CD4-positive, alpha-beta T cell treated with Interleukin-21 for 1 hour (primary cell): ENCODE data around the gene COQ8A.
"Not testable (repeated sequence)": the region's sequence is repeated elsewhere in the genome, so short reads cannot be mapped to it uniquely, and the experiment has no call there.

ENCODE experiments used
- DNase-seq: peaks from one replicate; pipeline ENCODE4 v3.0.0-alpha.2; 2020

Gene COQ8A

DNA sequence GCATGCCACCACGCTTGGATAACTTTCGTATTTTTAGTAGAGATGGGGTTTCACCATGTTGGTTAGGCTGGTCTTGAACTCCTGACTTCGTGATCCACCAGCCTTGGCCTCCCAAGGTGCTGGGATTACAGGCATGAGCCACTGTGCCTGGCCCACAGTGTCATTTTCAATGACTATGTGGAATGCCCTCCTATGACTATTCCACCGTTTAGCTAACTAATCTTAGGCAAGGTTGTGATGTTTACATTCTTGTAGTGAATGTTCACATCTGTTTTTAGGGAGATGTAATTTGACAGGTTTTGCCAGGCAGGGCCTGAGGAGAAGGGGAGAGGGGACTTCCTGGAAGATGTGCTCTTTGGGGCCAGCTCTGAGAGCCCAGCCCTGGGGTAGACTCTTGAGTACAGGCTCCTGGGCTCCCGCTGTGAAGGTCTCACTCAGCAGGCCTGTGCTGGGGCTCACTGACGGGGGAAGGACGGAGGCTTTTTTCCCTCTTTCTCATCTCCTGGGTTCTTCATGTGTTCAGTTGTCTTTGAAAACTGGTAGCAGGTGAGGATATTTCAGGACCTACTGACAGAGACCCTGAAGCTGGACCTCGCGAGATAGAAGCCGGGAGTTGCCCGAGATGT, 13.2 kb downstream of the COQ8A start:
- DNase-seq, result no peak

- DNase-seq, result no peak
Measured at GRCh38 chr1:226954337-226954736, 14.2 kb downstream of the COQ8A start.

DNA sequence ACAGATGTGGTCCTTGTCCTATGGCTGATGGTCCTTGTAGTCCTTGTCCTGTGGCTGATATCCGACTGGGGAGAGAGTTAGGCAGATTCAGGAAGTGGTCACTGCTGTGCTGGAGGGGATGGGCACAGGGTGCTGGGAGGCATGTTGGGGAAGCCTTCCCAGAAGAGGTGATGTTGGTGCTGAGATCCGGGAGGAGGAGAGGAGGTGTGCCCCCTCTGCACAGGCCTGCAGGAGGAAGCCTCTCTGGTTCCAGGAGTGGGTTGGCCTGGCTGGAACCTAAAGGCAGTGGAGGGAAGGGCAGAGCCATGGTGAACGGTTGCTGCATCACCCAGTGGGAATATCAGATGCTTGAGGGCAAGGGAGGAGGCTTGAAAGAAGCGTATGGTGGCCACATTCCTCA, 14.7 kb downstream of the COQ8A start:
- DNase-seq, result no peak

- DNase-seq, result not testable (repeated sequence)
Measured at GRCh38 chr1:226955857-226956256, 15.8 kb downstream of the COQ8A start.

DNA sequence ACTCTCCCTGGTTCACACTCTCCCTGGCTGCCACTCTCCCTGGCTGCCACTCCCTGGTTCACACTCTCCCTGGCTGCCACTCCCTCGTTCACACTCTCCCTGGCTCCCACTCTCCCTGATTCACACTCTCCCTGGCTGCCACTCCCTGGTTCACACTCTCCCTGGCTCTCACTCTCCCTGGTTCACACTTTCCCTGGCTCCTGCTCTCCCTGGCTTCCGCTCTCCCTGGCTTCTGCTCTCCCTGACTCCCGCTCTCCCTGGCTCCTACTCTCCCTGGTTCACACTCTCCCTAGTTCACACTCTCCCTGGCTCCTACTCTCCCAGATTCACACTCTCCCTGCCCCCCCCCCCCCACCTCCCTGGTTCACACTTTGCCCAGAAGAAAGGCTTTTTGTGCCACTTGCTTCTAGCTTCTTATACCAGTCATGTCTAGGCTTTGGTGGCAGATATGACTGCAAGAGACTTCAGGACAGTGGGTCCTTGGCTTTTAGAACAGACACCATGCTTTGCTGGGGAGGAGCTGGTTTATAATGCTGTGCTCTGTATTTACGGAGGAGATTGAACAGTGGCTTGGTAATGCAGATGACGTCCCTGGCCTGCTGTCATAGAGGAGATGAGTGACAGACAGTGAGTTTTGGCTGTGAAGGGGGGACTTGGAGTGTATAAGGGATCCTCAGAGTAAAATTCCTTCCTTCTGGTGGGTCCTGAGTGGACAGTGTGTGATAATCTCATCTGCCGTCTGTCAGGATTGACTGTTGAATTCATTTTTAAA, 17.0 kb downstream of the COQ8A start:
- DNase-seq, result no peak

DNA sequence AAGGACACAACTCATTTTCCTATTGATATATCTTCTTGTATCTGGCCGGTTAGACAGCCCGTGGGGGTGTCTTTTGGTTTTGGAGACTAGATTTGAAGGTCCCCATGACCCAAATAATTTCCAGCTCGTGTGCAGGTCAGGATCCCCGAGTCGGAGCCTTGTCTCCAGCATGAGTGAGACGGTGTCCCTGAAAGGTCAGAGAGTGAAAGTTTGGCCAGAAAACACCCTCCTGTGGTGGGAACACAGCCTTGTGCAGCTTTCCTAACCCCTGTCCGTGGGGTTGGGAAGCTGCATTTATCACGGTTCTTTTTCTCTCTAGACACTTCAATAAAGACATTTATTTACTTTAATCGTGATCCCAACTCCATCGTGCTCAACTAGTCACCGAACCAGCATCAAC, 17.6 kb downstream of the COQ8A start:
- no peak for DNase-seq

GRCh38 chr1:226958300-226958699, 18.2 kb downstream of the COQ8A start:
- no peak for DNase-seq

- DNase-seq, result no peak
Measured at GRCh38 chr1:226960256-226960655, 20.2 kb downstream of the COQ8A start.

DNA sequence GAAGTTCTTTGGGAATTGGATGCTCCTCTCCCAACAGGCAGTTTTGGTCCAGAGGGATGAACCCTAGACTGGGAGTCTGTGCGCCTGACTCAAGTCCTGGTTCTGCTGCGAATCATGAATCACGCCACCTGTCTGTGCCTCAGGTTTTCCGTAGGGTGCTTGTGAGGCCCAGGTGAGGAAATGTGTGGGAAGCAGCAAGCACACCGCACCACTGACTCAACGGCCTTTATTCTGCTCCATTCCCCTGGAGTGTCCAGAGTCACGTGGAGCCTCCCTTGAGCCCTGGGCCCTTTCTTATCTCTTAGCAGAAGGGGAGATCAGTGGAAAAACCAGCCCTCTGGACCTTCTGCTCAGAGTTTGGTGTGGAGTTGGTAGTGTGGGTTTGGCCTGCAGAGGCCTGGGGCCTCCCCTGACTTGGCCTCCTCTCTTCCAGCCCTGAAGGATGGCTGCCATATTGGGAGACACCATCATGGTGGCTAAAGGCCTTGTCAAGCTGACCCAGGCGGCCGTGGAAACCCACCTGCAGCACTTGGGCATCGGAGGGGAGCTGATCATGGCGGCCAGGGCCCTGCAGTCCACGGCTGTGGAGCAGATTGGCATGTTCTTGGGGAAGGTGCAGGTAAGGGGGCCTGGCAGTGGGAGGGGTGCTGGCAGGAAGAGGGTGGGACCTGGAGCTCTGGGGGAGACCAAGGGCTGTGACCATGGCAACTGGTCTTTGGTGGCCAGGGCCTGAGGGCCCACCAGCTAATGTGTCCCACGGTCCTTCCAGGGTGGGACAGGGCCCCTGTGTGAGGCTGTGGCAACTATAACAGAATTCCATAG, 21.1 kb downstream of the COQ8A start:
- DNase-seq, result no peak

- no peak for DNase-seq
Measured at GRCh38 chr1:226962421-226963391, 22.6 kb downstream of the COQ8A start.

DNA sequence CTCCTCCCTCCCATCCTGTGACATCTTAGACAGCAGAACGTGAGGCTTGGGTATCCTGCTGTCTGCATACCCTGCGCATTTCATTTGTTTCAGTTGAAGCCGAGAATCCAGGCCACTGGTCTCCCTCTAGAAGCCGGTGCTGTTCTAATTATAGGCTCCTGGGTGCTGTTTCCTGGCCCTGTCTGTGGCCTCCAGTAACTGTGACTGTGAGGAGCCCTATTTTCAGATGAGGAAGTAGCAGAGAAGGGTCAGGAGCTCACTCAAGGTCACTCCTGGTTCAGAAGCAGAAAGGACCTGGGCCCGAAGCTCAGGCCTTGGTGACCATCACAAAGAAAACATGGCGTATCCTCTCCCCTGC, 24.0 kb downstream of the COQ8A start:
- DNase-seq, result no peak

DNA sequence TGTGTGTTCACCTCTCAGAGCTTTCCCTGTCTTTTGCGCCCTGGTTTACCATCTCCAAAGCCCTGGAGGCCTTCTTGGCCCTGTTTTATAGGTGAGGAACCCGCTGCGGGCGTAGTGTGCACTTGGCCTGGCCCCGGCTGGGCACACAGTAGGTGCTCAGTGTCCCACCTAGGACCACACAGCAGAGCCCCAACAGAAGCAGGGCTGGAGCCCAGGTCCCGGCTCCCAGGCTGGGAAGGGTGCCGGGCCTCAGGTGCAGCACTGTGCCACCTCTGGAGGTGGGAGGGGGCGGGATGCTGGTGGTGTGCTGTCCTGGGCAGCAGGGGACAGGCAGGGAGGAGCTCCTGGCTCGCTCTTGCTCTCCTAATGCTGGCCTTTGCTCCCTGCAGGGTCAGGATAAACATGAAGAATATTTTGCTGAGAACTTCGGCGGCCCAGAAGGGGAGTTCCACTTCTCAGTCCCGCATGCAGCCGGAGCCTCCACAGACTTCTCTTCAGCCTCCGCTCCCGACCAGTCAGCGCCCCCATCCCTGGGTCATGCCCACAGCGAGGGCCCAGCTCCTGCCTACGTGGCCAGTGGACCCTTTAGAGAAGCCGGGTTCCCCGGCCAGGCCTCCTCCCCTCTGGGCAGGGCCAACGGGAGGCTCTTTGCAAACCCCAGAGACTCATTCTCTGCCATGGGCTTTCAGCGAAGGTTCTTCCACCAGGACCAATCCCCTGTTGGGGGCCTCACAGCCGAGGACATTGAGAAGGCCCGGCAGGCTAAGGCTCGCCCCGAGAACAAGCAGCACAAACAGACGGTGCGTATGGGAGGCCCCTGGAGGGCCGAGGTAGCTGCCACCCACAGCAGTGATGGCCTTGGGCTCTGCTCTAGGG, 24.8 kb downstream of the COQ8A start:
- no peak for DNase-seq

- DNase-seq, result no peak
Measured at GRCh38 chr1:226965581-226966440, 25.7 kb downstream of the COQ8A start.

- DNase-seq, result no peak
Measured at GRCh38 chr1:226966683-226967082, 26.6 kb downstream of the COQ8A start.

DNA sequence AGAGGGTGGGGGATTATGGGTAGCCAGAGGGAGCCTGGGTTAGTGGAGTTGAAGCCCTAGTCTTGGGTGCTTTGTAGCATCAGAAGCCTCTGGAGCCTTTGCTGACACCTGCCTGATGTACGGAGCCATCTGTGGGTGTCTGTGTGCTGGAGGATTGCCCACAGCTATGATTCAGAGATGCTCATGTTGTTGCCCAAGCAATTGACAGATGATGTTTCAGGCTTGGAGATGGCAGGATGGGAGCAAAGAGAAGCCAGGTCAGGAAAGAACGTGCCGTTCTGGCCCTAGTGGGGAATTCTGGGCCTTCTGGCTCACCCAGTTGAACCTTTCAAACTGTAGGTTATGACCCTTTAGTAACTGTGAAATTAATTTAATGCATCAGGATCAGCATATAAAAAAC, 27.6 kb downstream of the COQ8A start:
- no peak for DNase-seq

GRCh38 chr1:226971765-226972164, 31.7 kb downstream of the COQ8A start:
- no peak for DNase-seq

GRCh38 chr1:226972931-226973330, 32.8 kb downstream of the COQ8A start:
- DNase-seq, result no peak

DNA sequence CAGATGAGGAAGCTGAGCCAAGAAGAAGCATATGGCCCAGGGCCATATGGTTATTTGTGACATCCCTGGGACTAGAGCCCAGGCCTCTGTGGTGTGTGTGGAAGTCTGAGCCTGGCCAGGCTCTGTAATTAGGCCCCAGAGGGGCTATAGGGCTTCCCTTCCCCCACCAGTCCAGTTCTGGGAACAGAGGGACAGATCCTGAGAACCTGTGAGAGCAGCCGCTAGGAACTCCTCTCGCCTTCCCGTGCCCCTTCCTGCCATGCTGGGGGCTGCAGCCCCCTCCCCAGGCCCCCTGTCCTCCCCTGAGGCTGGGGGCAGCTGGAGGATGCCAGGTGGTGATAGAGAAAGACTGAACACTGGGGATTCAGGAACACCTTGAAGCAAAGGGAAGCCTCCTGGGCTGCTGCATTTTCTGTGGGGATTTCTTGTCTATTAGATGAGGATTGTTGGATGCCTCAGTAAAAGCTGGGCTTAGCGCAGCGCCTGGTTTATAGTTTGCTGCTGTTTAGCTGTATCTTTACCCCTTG, 33.3 kb downstream of the COQ8A start:
- no peak for DNase-seq

- no peak for DNase-seq
Measured at GRCh38 chr1:226973898-226974543, 33.9 kb downstream of the COQ8A start.
